ENCODE results near the gene FABP7.

- TF ChIP-seq CTCF (IDR thresholded peaks at IDR 0.05; ENCODE audit: low read depth, low read length, missing input control) (no peak), SP1 (IDR thresholded peaks at IDR 0.05) (no peak), YY1 (IDR thresholded peaks at IDR 0.05) (no peak), TAF1 (conservative IDR thresholded peaks at IDR 0.05) (no peak), EGR1 (IDR thresholded peaks at IDR 0.05; ENCODE audit: low read depth in 2 of 2) (no peak), NR2F2 (IDR thresholded peaks at IDR 0.05) (no peak), ATF3 (IDR thresholded peaks at IDR 0.05) (no peak), JUND (IDR thresholded peaks at IDR 0.05) (no peak)
These were observed 3.9 kb downstream of the FABP7 start for GRCh38 chr6:122783401-122783800.

Measured in liver (tissue), 3 donors.